GM18868 (cell line): ENCODE measurements around the gene NOA1.

ENCODE experiments used
- ATAC-seq: cut with Tn5 transposase; IDR thresholded peaks from one replicate; pipeline ENCODE4 v1.9.1; 2021; ENCODE audit warnings: mild to moderate bottlenecking, moderate library complexity; ENCODE audit not compliant: unreplicated experiment

Gene NOA1

GRCh38 chr4:56977321-56978012 lies at the start of gene NOA1:
Gene NOA1, minus strand, starts transcription at chr4:56977606. Its CDS starts 21 bp downstream, at chr4:56977585.
- peak; percentile 84 for ATAC-seq

DNA sequence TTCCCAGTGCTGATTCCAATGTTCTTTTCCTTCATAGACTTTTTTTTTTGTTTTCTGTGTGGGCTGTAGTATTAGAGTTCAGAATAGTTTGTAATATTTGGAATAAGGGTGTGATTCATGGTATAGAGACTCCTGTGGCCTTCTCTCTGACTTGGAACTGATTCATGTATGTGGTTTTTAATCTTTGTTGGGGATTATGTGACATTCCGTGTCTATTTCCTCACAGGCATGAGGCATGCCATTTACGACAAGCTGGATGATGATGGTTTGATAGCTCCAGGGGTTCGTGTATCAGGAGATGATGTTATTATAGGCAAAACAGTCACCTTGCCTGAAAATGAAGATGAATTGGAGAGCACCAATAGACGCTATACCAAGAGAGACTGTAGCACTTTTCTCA lies 45.7 kb upstream of the NOA1 start:
- no peak for ATAC-seq

GRCh38 chr4:57020467-57021101 lies 43.2 kb upstream of the NOA1 start:
- ATAC-seq: no peak

DNA sequence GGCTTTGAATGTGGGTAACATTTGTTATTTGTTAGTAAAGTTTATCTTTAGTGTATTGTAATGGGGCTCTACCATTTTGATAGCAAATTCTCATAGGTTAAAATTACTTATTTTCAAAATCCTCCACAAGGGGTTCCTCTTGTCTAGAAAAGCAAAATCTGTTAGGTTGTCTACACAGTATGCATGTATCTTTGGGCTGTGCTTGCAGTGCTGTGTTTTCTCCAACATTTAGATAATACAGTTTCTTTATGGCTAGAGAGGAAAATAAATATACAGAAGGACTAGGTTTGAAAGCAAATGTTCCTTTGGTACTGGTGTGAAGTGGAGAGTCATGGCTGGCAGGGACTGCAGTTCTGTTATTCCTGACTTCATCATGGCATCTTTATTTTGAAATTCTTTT lies 41.6 kb upstream of the NOA1 start:
- ATAC-seq: no peak

GRCh38 chr4:57013543-57014120 lies 36.2 kb upstream of the NOA1 start:
- ATAC-seq: no peak

GRCh38 chr4:56999751-57000150 lies 22.3 kb upstream of the NOA1 start:
- ATAC-seq: no peak

DNA sequence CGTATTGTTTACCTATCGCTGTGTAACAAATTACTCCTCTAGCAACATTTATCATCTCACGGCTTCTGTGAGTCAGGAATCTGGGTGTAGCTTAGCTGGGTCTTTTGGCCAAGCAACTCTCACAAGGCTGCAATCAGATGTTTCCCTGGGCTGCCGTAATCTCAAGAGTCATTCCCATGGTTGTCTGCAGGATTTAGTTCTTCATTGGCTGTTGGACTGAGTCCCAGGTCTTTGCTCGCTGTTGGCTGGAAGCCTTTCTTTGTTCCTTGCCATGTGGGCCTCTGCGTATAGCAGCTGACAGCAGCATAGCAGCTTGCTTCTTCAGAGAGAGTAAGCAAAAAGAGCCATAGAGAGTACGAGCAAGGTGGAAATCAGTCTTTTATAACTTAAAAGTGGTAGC lies 18.1 kb upstream of the NOA1 start:
- no peak for ATAC-seq

DNA sequence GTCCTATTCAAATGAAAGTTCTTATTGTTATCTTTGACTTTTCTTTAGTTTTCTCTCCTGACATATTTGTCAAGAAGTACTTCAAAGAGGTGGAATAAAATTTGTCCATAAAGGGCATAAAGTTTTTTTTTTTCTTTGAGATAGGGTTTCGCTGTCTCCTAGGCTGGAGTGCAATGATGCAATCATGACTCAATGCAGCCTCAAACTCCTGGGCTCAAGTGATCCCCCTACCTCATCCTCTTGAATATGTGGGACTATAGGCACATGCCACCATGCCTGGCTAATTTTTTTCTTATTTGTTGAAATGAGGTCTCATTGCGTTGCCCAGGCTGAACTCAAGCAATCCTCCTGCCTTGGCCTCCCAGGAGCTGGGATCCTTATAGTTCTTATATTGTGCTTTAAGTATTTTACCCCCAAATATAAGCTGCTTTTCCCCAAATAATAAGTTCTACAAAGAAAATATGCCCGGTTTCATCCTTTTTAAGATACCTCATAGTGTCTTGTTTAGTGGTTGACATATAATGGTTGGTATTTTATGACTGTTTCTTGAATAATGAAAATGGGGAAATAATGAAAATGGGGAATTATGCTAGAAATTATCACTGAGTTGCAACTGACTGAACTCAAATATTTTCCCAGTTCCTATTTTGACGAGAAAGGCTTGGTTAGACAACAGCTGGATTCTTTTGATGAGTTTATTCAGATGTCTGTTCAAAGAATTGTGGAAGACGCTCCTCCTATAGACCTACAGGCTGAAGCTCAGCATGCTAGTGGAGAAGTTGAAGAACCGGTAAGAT lies 12.9 kb upstream of the NOA1 start:
- ATAC-seq: no peak

DNA sequence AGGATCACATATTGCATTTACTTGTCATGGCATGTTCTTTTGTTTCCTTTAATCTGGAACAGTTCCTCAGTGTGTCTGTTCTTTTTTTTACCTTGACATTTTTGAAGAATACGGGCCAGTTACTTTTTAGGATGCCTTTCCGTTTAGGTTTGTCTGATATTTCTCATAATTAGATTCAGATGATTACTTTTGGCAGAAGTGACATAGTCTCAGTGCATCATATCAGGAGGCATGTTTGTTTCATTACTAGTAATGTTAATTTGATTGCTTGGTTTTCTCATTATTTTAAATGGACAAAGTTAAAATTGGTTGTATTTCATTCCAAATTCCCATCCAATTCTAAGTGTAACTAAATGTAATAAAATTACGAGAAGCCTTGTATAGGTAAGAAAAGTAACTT lies 9.5 kb upstream of the NOA1 start:
- ATAC-seq: no peak

DNA sequence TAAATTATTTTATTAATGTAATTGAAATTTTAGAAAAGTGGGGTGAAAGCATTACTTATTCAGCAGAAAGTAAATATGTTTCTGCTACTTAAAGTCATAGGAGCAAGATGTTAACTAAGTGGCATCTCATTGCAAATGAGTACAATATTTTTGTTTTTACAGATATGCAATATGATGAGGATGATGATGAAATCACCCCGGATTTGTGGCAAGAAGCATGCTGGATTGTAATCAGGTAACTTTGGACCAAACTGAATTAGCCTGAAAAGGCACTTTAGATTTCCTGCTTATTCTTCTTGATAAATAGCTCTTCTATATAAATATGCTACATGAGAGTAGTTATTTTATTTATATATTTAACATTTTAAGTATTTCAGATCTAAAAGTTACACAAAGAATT lies 8.8 kb upstream of the NOA1 start:
- no peak for ATAC-seq

DNA sequence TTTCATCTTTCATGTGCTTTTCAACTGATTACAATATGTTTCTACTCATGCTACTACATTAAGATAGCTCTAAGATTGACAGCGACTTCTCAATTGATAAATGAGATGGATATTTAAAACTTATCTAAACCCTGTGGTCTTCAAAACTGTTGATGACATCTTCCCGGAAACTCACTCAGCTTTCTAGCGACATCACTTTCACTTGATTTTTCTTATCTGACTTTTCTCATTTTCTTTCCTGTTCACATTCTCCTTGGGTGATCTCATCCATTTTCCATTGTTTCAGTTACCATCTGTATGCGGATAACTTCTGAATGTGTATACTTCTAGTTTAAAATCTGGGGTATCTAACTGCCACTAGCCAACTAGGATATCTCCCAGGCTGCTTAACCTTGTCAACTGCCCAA lies 4.4 kb upstream of the NOA1 start:
- ATAC-seq: no peak

DNA sequence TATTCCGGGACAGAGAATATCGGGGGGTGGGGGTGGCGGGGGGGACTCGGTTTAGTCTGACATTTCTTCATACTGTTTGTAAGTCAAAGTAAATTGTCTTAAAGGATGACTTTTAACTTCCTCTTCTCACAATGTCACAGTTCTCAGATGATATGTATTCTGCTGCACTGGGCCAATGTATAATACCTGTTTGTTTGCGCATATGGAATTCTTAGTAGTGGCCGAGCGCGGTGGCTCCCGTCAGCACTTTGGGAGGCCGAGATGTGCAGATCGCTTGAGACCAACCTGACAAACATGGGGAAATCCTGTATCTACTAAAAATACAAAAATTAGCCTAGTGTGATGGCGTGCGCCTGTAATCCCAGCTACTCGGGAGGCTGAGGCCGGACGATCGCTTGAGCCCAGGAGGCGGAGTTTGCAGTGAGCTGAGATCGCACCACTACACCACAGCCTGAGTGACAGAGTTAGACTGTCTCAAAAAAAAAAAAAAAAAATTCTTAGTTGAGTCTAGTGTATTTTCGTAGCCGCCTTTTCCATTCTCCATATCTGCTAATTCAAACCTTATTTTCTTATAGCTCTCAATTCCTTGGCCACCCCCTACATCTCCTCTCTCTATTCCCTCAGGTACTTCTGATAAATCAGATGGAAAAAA lies 2.1 kb upstream of the NOA1 start:
- ATAC-seq: no peak

- ATAC-seq: peak; percentile 49
These were observed 1.4 kb upstream of the NOA1 start, which contains the start of gene POLR2B for GRCh38 chr4:56978750-56979303. Gene POLR2B, plus strand, starts transcription at chr4:56978896. Its CDS starts 90 bp downstream, at chr4:56978986.

DNA sequence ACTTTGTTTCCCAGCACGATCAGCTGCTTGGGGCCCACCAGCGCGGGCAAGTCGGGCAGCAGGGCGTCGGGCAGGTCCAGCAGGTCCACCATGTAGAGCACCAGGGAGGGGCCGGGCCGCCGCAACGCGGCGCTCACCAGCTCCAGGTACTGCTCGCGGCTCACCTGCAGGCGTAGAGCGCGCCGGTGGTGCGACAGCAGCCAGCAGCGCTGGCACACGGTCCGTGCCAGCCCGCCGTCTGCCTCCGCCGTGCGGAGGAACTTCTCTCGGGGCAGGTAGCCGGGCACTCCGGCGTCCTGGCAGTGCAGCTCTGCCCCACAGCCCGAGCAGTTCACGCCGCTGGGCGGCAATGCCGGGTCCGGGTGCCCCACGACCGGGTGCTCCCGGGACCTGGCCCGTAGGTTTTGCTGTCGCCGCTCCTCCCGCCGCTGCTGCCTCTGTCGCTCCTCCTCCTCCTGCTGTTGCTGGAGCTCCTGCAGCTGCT lies 527 bp downstream of the NOA1 start:
- peak; percentile 30 for ATAC-seq

DNA sequence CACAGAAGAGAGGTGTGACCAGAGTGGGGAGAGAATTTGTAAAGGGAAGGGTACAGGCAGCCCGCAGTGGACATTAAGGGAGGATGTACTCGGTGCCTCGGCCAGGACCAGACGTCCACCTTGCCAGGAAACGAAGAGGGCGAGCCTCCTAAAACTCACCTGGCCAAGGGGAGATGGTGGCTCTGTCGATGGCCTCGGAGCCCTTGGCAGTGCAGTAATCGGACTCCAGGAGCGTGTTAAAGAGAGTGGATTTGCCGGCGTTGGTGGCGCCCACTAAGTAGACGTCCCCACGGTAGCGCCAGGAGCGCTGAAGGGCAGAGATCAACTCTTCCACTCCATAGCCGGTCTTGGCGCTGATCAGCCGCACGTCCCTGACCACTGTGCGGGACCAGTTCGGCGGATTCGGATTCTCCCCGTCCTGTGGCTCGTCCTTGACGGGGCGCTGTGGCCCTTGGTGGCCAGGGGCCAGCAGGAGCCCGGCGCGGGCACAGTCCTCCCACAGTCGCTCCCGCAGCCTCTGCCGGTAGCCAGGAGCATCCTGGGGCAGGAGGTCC lies 1.0 kb downstream of the NOA1 start:
- ATAC-seq: no peak

- ATAC-seq: no peak
These were observed 4.1 kb downstream of the NOA1 start for GRCh38 chr4:56973336-56973735.

GRCh38 chr4:56972809-56973208 lies 4.6 kb downstream of the NOA1 start:
- ATAC-seq: no peak

GRCh38 chr4:56972389-56972788 lies 5.0 kb downstream of the NOA1 start:
- ATAC-seq: no peak

DNA sequence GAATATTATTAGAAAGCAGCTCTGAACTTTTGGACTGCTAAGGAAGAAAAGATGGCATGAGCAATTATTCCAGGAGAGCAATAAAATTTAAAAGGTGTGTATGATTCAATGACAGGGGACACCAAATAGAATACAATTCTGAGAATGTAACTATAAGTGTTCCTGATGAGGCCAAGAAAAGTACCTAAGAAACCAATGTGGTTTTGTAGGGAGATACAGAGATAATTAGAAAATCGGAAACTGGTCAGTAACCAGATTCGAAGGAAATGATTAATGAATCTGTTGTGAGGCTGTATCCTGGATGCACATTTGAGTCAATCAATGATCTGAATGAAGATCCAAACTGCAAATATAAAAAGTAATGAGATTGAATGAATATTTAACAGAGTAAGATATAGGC lies 6.0 kb downstream of the NOA1 start:
- no peak for ATAC-seq

DNA sequence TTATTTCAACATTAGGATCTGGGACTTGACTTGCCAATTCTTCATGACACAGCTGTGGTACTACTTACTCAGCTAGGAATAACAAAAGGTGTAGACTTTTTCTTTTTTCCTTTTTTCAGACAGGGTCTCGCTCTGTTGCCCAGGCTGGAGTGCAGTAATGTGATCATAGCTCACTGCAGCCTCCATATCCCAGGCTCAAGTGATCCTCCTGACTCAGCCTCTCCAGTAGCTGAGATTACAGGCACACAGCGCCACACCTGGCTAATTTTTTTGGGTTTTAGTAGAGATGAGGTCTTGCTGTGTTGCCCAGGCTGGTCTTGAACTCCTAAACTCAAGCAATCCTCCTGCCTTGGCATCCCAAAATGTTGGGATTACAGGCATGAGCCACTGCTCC lies 16.3 kb downstream of the NOA1 start:
- ATAC-seq: no peak
